ENCODE measurements around the gene UAP1L1.

Gene UAP1L1

GRCh38 chr9:137075275-137075775 is 2.0 kb upstream of the UAP1L1 start:
- DNase-seq (ENCODE audit: low read depth): no peak

- no peak for DNase-seq (ENCODE audit: low read depth)
Measured at GRCh38 chr9:137076636-137077009, 694 bp upstream of the UAP1L1 start.

- DNase-seq (ENCODE audit: low read depth): peak; percentile 39
Measured at GRCh38 chr9:137077758-137078693, 709 bp downstream of the UAP1L1 start.

GRCh38 chr9:137078701-137079400 is 1.5 kb downstream of the UAP1L1 start:
- DNase-seq (ENCODE audit: low read depth): no peak

- DNase-seq (ENCODE audit: low read depth): no peak
Measured at GRCh38 chr9:137079401-137079787, 2.1 kb downstream of the UAP1L1 start.

- DNase-seq (ENCODE audit: low read depth): no peak
Measured at GRCh38 chr9:137080260-137081122, 3.2 kb downstream of the UAP1L1 start.

GRCh38 chr9:137082222-137082924 is 5.1 kb downstream of the UAP1L1 start:
- DNase-seq (ENCODE audit: low read depth): no peak

GRCh38 chr9:137082925-137083290 is 5.6 kb downstream of the UAP1L1 start:
- DNase-seq (ENCODE audit: low read depth): no peak

- DNase-seq (ENCODE audit: low read depth): no peak
Measured at GRCh38 chr9:137083394-137084004, 6.2 kb downstream of the UAP1L1 start.

- no peak for DNase-seq (ENCODE audit: low read depth)
Measured at GRCh38 chr9:137084526-137084925, 7.2 kb downstream of the UAP1L1 start.

- DNase-seq (ENCODE audit: low read depth): no peak
Measured at GRCh38 chr9:137085920-137086530, 8.7 kb downstream of the UAP1L1 start.

GRCh38 chr9:137086531-137087408 is 9.5 kb downstream of the UAP1L1 start, which contains the start of gene MAN1B1:
MAN1B1 (plus strand) TSS chr9:137086985; CDS start chr9:137087000, 15 bp downstream.
- DNase-seq (ENCODE audit: low read depth): peak; percentile 100

GRCh38 chr9:137087409-137087925 is 10.2 kb downstream of the UAP1L1 start:
- no peak for DNase-seq (ENCODE audit: low read depth)

- no peak for DNase-seq (ENCODE audit: low read depth)
Measured at GRCh38 chr9:137088121-137088520, 10.8 kb downstream of the UAP1L1 start.

GRCh38 chr9:137089232-137089947 is 12.1 kb downstream of the UAP1L1 start:
- no peak for DNase-seq (ENCODE audit: low read depth)

- DNase-seq (ENCODE audit: low read depth): peak; percentile 78
Measured at GRCh38 chr9:137095664-137096517, 18.6 kb downstream of the UAP1L1 start.

GRCh38 chr9:137096785-137097546 is 19.6 kb downstream of the UAP1L1 start:
- DNase-seq (ENCODE audit: low read depth): no peak
